Limb (tissue), 2 donors: ENCODE data around the gene IFNG-AS1.

ENCODE experiments used
- DNase-seq, 2 donors: peaks; one replicate each; pipeline ENCODE4 v3.0.0-alpha.2; 2016; ENCODE audit errors: extremely low spot score in 2 of 2

Gene IFNG-AS1

DNA sequence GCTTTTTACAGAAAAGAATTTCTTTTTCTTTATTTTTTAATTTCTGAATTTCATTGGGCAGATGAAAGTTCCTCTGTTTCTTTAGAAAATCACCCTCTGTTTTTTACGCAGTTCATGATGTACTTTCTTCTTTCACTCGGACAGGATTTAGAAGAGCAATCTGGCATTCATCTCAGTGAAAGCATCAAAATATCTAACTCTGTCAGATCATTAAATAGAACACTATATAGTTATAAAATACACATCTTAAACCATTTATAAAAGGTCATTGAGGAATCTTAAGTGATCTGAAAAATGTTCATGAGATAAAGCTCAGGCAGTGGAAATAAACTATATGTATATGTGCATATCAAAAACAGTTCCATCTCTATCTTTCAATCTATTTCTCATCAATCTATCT lies 3.9 kb downstream of the IFNG-AS1 start:
- no peak for DNase-seq

DNA sequence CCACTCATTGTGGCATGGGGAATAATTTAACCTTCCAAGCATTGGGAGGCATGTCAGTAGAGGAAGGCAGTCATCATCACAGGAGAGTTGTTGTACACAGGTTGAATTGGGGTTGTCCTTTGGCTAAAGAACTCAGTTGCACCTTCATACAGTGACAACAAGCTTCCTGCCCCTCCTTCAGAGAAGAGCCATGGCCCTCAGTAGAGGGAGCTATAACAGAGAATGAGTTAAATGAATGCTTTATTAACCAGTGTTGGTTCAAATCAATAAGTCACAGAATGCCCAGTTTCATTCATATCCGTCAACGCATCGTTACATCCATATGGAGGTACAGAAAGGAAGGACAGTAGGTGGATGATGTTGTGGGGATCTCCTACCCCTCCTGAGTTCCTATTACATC lies 4.8 kb downstream of the IFNG-AS1 start:
- DNase-seq: no peak

DNA sequence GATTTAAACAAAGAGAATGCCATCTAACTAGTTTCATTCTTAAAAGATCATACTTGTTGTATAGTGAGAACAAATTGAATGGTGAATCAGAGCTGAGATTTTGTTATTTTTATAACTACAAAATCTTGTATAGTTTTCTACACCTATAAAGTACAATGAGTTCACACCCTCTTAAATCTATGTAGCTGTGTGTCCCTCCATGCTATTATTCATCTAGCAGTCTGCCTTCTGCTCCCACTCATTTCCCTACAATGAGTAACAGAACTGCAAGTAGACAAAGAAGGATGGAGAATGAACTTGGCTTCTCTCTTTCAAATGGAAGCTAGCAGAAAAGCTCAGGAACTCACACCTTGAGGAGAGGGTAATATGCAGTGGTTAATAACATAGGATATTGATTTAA lies 7.1 kb downstream of the IFNG-AS1 start:
- no peak for DNase-seq

DNA sequence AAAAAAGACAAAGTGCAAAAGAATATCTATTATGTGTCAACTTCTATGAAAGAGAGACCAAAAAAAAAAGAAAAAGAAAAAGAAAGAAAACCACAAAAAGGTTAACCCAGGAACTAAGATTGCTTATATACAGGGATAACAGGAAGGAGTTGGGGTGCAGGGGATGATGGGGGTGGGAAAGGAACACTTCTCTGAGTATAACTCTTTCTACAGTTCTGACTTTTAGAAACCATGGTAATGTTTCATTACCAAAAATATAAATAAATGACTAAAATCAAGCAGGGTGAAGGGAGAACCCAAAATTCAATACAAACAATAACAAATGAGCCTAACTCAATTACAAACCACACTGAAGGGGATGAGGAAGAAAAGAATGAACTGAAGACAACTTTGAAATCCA lies 9.1 kb downstream of the IFNG-AS1 start:
- no peak for DNase-seq

DNA sequence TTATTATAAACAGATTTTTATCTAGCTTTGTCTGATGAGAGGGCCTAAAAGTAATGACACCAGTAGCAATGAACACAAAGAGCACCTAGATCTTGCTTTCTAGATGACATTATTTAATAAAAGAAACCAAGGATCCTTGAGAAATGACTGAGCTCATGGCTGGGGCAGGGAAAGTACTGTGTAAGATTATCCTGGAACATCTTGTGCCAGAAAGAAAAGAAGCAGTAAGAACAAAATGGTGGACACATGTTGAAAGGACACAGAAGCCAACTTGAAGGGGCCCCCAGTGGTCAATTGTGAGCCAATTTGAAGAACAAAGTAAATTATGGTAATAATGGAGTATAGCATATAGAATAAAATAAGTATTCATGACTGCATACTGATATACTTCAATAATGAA lies 10.0 kb downstream of the IFNG-AS1 start:
- no peak for DNase-seq

DNA sequence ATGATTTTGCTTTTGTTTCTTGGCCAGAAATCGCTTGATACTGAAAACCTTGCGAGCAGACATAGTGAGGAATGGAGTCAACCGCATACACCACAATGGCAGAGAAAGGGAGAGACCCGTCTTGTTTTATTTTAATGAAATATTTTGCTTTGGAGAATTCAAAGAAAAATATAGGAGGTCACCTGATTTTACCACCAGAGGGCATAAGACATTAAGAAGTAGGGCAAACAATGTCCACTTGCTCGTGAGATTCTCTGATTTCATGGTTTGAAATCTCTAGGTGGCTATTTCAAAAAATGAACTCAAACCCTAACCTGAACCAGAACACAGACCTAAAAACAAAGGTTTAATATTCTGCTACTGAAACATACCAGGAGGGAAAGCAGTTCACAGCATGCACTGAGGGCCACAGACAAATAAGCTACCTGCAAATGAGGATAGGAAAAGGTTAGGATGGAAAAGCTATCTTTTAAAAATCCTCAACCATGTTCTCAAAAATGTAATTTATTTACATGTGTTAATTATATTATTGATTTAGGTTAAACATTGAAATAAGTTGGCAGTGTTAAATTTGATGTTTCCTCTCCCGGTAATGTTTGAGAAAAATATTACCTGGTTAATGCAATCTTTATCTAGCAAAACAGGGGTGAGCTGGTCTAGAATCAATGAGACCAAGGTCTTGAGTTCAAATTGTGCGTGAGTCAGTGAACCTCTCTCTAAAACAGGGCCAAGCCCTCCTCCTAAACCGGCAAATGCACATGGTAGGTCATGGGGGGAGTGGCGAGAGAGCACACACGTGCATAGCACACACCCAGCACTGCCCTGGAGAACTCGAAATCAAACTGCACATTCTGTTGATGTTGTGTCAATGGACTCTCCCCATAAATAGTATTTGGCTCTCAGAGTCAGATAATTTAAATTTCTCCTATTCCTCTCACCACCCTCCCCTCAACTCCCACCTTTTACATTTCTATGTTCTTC lies 12.5 kb downstream of the IFNG-AS1 start:
- no peak for DNase-seq

DNA sequence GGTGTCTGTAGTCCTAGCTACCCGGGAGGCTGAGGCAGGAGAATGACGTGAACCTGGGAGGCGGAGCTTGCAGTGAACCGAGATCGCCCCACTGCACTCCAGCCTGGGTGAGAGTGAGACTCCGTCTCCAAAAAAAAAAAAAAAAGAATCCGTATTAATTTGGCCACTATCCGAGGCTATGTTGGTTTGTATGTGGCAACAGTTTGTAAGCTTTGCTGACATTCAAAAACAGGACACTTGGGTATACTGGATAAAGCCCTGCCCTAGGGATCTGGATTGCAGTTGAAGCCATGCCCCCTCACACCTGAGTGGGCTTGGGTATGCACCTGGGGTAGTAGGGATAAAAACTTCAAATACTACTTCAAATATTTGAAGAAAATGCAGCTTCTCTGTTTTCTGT lies 14.5 kb downstream of the IFNG-AS1 start:
- no peak for DNase-seq

DNA sequence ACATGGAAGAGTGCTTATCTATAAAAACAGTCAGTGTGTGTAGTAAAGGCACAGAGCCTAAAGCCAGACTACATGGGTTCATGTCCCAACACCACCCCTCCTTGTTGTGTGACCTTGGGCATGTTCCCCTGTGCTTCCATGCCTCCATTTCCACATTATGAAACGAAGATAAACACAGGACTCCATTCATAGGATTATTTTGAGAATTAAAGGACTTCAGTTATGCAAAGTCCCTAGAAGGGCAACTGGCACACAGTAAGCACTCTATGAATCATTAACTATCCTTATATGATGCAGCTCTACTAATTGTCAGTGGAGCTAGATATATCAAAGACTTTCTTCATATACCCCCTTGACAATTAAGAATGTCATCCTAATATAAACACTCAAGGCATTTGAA lies 17.8 kb downstream of the IFNG-AS1 start:
- DNase-seq: no peak

DNA sequence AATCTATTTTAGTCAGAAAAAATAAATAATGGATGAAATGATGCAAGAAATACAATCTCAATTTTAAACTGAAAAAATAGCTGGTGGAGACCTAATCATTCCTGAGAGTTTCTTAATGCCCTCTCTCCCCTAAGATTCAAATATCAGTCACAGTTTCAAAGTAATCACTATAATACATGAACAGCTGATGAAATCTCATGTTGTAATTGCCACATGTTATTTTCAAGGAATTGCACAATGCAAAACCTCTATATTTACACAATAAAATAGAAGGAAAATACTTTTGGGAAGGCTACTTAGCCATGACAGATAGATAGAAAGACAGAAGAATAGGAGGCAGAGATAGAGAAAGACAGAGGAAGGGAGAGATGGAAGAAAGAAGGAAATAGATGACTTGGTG lies 18.2 kb downstream of the IFNG-AS1 start:
- DNase-seq: no peak

DNA sequence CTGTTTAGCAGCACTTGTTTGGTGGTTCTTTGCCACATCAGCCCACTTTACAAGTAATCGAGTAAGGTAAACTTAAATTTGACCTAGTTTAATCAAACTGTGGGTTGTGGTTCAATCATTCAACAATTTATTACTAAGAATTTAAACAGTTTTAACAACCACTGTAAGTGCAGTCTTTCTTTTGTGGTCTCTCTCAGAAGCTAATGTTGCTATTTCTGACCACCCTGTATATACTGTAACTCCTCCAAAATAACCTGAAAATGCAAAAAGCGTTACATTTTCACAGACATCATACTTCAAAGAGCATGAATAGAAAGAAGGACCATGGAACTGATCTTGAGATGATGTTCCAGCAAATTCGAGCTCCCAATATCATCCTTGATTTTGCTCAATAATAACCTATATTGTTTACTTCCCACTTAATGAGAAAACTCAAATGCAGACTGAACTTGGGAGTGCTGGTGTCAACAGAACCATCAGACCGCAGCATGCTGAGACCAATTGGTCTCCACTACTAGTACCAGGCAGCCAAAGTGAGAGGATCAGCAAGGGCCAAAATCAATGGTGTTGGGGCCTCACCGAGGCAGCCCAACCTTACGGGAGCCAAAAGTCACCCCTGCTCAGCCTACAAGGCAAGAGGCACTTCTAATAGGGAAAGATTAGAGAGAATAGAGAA lies 22.1 kb downstream of the IFNG-AS1 start:
- DNase-seq: no peak

DNA sequence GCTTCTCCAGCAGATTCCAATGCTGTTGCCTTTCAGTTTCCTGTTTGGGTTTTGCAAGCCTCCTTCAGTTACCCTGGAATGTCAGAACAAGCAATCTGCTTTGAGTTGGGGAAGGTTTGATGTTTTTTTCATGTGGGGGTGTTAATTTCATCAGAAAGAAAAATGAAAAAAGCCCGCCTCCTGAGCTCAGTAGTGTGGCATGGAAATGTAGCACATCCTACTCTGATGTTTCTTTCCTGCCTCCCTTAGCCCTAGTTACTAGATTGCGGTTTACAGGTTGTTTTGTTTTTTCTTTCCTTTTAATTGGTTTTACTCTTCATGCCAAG lies 22.6 kb downstream of the IFNG-AS1 start:
- DNase-seq: no peak

DNA sequence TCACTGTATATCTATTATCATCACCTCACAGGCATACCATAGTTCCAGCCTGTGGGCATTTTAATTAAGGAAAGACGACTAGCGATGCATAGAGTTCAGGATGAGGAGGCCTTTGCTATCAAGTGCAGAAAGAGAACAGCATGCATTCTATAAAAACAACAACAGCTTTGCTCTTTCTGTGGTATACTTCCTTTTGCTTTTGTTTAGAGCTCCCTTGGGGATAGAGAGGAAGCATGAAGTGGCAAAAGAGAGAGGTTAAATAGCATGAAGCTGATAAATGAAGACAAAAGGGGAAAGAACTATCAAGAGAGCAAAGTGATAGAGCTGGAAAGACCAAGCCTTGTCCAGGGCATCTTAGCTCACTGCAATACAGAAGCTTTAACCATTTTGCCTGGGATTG lies 23.5 kb downstream of the IFNG-AS1 start:
- no peak for DNase-seq

DNA sequence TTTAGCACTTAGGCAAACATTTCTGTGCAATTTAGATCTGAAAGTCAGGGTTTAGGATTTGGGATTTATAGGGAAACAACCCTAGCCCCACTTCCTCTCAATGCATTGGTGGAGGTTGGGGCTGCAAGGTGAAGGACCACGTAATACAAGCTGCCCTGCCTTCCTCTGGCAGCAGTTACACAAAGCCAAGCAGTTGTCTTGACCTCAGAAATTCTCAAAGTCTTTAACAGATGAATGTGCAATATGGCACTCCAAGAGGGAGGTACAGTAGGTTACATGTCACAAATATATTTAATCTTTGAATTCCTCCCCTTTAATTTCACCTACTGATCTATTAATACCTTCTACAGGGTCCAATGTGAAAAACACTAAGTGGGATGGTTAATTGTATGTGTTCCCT lies 23.9 kb downstream of the IFNG-AS1 start:
- no peak for DNase-seq

DNA sequence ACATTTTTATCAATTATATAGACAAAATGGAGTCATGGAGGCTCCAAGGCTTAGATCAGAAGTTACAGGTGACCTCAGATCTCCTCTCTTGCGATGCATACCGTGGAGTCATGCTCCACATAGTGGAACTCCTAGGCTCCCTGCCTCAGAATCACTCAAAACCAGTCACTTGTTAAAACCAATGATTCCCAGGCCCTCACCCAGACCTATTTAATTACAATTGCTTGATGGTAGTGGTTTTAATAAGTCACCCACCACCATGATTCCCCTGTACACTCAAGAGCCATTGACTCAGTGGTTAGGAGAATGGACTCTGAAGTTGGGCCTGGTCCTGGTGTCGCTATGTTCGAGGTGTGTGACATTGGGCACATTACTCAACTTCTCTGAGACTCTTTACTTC lies 26.9 kb downstream of the IFNG-AS1 start:
- DNase-seq: no peak

DNA sequence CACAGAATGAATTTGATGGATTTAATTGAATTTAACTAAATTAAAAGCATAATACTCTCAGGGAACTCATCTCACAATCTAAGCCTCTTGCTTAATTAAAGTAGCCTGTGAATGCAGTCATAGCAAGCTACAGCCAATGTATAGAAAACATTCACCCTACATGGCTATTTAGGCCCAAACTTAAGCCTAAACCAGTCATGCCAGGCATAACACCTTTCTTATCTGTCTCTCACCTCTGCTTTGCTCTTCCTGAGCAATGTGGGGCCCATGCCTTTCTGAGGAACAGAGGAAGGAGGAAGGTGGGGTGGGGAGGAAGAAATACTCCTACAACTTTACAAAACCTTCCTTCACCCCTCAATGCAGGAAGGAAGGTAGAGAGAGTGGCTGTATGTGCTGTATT lies 29.1 kb downstream of the IFNG-AS1 start:
- no peak for DNase-seq

DNA sequence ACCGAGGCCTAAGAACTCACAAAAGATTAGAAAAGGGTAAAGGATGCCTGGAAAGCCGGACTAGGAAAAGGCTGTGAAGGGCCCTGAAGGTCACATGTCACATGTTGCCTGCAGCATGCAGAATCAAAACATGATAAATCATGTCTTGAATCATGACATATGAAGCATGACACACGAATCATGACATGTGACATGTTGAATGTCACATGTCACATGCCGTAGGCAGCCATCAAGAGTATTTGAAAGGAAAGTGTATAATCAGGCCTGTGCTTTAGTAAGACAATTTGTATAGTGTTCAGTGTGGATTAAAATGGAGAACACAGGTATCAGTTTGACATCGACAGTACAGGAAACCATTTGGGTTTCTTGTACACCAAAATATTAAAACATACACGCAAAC lies 30.8 kb downstream of the IFNG-AS1 start:
- DNase-seq: no peak

DNA sequence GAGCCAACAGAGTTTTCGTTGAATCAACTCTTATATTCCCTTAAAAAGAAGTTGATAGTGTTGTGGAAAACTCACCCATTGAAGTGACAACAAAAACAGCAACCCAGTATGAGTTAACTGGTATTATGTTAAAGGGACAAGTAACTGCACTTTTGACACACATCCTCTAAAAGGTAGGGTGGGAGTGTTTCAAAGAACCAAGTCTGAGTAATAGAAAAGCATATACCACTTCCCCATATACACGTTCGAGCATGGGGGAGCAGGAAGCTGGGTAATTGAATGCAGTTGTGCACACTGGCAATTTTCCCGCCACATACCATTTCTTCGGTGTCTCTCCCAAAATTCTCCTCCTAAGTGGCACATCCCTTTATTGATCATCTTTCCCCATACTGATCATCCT lies 31.5 kb downstream of the IFNG-AS1 start:
- DNase-seq: no peak

DNA sequence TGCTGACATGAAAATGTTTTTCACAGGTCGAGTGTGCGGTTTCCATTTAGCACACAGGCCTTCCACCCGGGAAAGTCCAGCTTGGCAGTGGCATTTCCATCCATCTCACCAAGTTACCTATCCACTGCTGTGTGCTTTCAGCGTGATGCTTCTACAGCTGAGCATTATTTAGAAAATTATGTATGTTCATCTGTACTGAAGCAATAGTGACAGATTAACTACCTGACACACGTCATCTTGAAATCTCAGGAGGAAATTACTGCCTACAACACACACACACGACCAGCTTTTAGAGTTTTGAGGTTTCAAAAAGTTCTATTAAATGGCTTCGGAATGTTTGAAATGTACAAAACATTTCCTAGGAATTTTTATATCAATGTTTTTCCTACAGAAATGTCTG lies 39.4 kb downstream of the IFNG-AS1 start:
- DNase-seq: no peak

DNA sequence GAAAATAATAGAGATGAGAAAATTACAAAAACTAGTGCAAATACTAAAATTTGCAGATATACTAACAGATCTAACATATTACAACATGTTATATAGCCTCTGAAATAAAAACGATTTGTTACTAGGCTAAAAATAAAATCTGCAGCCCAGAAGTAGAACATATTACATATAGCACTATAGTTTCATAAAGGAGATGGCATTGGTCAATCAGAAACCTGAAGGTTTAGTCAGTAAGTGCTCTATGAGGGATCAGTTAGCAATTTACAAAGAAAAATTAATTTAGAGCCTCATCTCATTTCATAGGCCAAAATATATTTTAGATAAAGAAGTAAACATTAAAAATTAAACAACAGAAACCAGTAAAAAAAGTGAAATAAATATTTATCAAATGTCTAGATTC lies 41.0 kb downstream of the IFNG-AS1 start:
- DNase-seq: no peak

DNA sequence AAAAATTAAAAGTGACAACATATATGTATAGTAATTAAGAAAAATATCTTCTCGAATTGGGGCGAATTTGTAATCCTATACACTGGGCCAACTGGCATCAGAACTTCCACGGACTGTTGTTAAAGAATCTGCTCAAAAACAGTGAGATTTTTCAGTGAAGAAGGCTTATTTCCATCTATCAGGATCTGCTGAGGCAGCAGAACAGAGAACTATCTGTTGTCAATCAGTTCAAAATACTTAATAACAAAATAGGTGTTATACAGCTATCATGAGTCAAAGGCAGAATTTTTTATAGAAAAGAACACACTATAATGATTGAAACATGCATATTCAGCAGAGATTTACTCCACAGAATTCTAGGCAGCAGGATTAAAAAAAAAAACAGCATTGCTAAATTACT lies 41.9 kb downstream of the IFNG-AS1 start:
- DNase-seq: no peak

DNA sequence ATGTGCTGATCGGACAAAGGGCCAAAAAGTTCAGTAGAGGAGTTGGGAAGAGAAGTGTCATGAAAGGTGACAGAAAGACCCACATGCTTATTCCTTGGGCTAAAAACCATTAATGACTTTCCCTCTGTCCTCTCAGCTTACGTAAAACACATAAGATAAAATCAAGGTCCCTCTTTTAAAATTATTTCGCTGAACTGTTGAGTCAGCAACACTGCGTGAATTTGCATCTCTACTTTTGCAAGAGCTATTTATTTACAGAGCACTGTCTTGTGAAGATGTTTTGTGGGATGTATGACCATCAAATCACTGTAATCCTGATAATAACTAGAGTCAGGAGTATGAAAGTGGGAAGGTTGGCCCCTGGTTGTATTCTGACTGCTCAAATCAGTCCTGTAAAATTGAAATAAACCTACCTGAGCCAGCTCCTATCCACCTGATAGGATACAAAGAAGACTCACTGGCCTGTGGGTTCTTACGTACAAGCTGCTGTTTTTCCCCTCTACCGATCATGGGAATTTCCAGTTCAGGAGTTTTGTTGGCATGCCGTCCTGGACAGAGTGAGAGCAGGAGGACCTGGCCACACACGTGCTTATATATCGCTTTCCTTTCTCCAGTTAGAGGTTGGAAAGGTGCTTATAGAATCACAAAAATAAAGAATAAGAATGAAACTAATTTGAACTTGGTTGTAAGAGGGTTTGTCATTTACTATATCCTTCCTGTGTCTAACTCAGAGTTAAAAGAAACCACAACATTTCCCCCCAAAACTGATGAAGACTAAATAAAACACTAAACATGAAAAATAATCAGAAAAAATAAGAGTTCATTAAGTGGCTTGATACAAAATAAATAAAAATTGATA lies 42.9 kb downstream of the IFNG-AS1 start:
- no peak for DNase-seq

DNA sequence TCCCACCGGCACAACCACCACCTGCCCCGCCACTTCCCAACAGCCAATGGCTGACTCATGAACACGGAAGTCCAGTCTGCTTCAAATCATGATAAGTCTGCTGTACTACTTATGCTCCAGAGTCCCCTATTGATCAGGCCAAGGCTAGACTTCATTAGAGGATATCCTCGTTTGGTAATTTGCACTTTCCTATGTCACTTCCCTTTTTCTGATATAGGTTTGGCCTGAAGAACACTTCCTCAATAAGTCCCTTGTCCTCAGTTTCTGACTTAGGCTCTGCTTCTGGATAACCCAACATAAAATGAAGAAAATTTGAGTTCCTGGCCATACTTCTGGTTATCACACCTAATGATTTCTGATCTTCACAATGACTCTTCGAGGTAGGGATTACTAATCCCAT lies 45.3 kb downstream of the IFNG-AS1 start:
- DNase-seq: no peak
